ENCODE measurements around the gene MARCKS. TPM values are rescaled to one million over a fixed set of nuclear protein-coding genes. Genes with fewer than 3 reads are reported as not detected.
A peak's percentile ranks its signal among the peaks of the same experiment; 100 is the strongest.

MARCKS gene
- total RNA-seq, 4 donors from 2014 or later = 64.2 to 118 (median 90.5) TPM

GRCh38 chr6:113848811-113849210 is 8.3 kb upstream of the MARCKS start:
- in situ Hi-C loops (cut with MboI; ENCODE audit: low pct_ligation_motif_present in 1 of 4, low pct_unique_long_range_greater_than_20kb in 1 of 4, low sequenced_read_pairs in 3 of 4) = no loop called here

GRCh38 chr6:113853252-113853651 is 3.9 kb upstream of the MARCKS start:
- TF ChIP-seq CTCF (IDR thresholded peaks at IDR 0.05) (no peak), POLR2A (IDR thresholded peaks at IDR 0.05) (no peak), EP300 (IDR thresholded peaks at IDR 0.05; ENCODE audit: low read depth) (no peak), POLR2AphosphoS5 (IDR thresholded peaks at IDR 0.05) (no peak)
- Histone ChIP-seq H3K4me3 (no peak overlapping the region), H3K36me3 (no peaks in the 10 kb centered on the region), H3K9me3 (no peaks in the 10 kb centered on the region), H3K27ac (no peak overlapping the region), H3K4me1 (peaks cover 0 to 21% (median 6%) of the 10 kb centered on the region in 4 donors), H3K27me3 (no peaks in the 10 kb centered on the region)
- intact Hi-C loops (cut with DNase I; ENCODE audit: low total_unique reads) (loop anchor here (10.0 kb wide), 2 partner anchors 408 to 548 kb away; no protein-coding TSS in a partner anchor), in situ Hi-C loops (cut with MboI; ENCODE audit: low pct_ligation_motif_present in 1 of 4, low pct_unique_long_range_greater_than_20kb in 1 of 4, low sequenced_read_pairs in 3 of 4) (loop anchor here in 3 of 4 donors (25.0 kb wide), 3 partner anchors 216 to 541 kb away; no protein-coding TSS in a partner anchor)
- 86 to 94% methylated on average over 3 of the region's 3 CpGs for WGBS, 2 donors (ENCODE audit: low coverage in 1 of 2)
- no peak for DNase-seq

More at GRCh38 chr6:113848811-113849210, 8.3 kb upstream of the MARCKS start:
- TF ChIP-seq CTCF (IDR thresholded peaks at IDR 0.05) (no peak), EP300 (IDR thresholded peaks at IDR 0.05; ENCODE audit: low read depth) (no peak), POLR2A (IDR thresholded peaks at IDR 0.05) (no peak), POLR2AphosphoS5 (IDR thresholded peaks at IDR 0.05) (no peak)
- Histone ChIP-seq H3K9me3 (no peaks in the 10 kb centered on the region), H3K4me3 (no peak overlapping the region), H3K36me3 (no peaks in the 10 kb centered on the region), H3K27ac (no peak overlapping the region), H3K27me3 (no peaks in the 10 kb centered on the region), H3K4me1 (peaks cover 0 to 2% (median under 1%) of the 10 kb centered on the region in 4 donors)
- WGBS, 2 donors (ENCODE audit: low coverage in 1 of 2) = 89 to 93% methylated on average over 1 of the region's 1 CpG
- intact Hi-C loops (cut with DNase I; ENCODE audit: low total_unique reads) = no loop called here
- no peak for DNase-seq

GRCh38 chr6:113854531-113855499 is 2.3 kb upstream of the MARCKS start:
- H3K4me3 ChIP-seq = peak overlapping the region; percentile 56 to 75 (median 74)
- 2 to 9% methylated on average over 8 to 52 of the region's 56 CpGs for WGBS, 2 donors (ENCODE audit: low coverage in 1 of 2)

More at GRCh38 chr6:113854531-113855499, 2.3 kb upstream of the MARCKS start:
- intact Hi-C loops (cut with DNase I; ENCODE audit: low total_unique reads) = loop anchor here (5.0 to 10.0 kb wide), 4 partner anchors 293 to 550 kb away; no protein-coding TSS in a partner anchor
- Histone ChIP-seq H3K4me1 (peaks cover 0 to 21% (median 8%) of the 10 kb centered on the region in 4 donors), H3K36me3 (no peaks in the 10 kb centered on the region), H3K27me3 (no peaks in the 10 kb centered on the region), H3K9me3 (no peaks in the 10 kb centered on the region), H3K27ac (peak overlapping the region; percentile 91 to 98 (median 96))
- DNase-seq = peak; percentile 87
- TF ChIP-seq POLR2AphosphoS5 (IDR thresholded peaks at IDR 0.05) (peak; percentile 4 to 16 (median 7)), CTCF (IDR thresholded peaks at IDR 0.05) (peak in 2 of 5 experiments; percentile 14 to 28), POLR2A (IDR thresholded peaks at IDR 0.05) (peak; percentile 43), EP300 (IDR thresholded peaks at IDR 0.05; ENCODE audit: low read depth) (no peak)
- in situ Hi-C loops (cut with MboI; ENCODE audit: low pct_ligation_motif_present in 1 of 4, low pct_unique_long_range_greater_than_20kb in 1 of 4, low sequenced_read_pairs in 3 of 4) = loop anchor here in 3 of 4 donors (25.0 kb wide), 3 partner anchors 218 to 543 kb away; no protein-coding TSS in a partner anchor

Measured in transverse colon (tissue), 4 donors.